HG03521 (cell line): ENCODE data around the gene NREP.
"Not testable (repeated sequence)": the region's sequence is repeated elsewhere in the genome, so short reads cannot be mapped to it uniquely, and the experiment has no call there.

Source experiments
- ATAC-seq: cut with Tn5 transposase; IDR thresholded peaks from one replicate; pipeline ENCODE4 v1.9.1; 2021; ENCODE audit warnings: mild to moderate bottlenecking, moderate library complexity; ENCODE audit not compliant: unreplicated experiment

NREP gene

GRCh38 chr5:111741278-111741677 is 15.7 kb downstream of the NREP start:
- no peak for ATAC-seq

- no peak for ATAC-seq
Measured at GRCh38 chr5:111739416-111739815, 17.6 kb downstream of the NREP start.

GRCh38 chr5:111738118-111738517 is 18.9 kb downstream of the NREP start:
- no peak for ATAC-seq

- no peak for ATAC-seq
Measured at GRCh38 chr5:111737716-111738115, 19.3 kb downstream of the NREP start.

- ATAC-seq: no peak
Measured at GRCh38 chr5:111735583-111736270, 21.3 kb downstream of the NREP start.

DNA sequence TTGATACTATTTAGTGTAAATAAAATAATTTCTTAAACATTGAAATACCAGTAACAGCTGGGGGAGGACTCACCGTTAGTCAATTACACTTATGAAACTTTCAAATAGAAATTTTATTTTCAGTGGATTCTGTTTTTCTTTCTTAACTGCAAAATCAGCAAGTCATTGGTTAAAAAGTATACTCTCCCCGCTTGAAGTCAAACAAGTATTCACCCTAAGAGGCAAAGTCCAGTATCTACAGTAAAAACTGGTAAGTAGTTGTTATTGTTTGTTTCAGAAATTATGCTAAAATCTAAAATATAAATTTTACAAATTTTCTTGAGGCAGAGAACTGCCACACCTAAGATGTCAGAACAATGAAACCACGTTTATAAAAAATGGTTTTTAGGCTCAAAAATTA is 22.4 kb downstream of the NREP start:
- no peak for ATAC-seq

GRCh38 chr5:111734013-111734412 is 23.0 kb downstream of the NREP start:
- ATAC-seq: no peak

GRCh38 chr5:111733571-111733970 is 23.4 kb downstream of the NREP start:
- ATAC-seq: no peak

DNA sequence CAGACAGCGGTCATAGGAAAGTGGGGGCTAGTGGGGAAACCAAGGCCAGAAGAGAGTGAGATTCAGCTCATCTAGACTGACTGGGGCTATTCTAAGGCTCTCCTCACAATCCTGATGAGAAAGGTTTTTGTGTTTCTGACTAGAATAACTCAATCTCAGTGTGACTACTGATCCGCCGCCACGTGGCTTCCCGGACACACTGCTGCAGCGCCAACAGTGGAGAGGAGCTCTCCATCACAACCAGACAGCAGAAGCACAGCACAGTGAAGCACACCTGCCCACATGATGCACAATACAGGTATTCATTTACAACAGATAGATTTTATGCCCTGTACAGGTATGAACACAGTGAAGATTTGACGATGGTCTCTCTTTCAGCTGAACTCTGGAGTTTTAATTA is 25.4 kb downstream of the NREP start:
- no peak for ATAC-seq

DNA sequence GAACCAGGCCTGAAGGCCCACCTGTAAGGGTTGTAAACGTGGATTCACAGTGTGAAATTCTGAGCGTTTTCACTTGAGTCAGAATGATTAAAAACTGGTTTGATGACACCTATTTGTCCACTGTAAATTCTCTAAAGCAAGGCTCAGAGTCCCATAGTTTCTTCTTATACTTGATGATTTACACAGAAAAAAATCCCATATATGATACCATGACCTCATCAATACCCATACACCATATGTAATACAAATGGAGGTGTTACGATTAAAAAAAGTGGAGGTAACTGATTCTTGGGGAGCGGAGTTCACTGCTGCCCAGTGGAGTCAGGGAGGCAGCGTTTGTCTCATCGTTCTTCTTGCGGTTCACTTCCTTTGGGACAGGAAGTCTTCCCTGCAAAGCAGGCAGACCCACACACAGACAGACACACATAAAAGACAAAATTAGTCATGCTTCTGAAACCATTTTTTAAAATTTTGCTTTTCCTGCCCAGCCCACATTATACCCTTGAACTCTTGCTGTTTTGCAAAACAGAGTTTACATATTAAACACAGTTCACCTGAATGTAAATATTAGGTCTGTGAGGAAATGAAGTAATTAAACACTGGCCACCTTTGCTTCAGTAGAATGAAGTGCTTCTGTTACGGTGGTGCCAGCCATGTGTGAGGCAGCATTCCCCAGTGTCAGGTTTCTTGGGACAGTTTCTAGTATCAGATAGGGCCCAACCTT is 26.2 kb downstream of the NREP start:
- ATAC-seq: no peak

DNA sequence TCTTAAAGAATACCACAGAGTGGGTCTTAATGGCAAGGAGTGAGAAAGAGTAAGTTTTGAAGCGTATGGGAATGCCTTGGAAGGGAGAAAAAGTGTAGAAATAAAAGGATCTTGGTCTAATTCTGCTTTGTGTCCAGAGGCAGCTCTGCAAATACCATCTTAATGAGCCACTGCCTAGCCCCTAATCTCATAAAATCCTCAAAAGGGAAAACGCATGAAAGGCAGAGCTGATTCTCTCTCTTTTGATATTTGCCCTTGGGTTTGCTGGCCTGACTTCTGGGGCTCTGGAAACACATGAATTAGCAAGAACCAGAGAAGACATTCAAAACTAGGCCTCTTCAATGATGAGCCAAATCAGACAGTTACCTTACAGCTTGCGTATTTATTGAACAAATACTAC is 28.1 kb downstream of the NREP start:
- ATAC-seq: no peak

- ATAC-seq: no peak
Measured at GRCh38 chr5:111726986-111727385, 30.0 kb downstream of the NREP start.

DNA sequence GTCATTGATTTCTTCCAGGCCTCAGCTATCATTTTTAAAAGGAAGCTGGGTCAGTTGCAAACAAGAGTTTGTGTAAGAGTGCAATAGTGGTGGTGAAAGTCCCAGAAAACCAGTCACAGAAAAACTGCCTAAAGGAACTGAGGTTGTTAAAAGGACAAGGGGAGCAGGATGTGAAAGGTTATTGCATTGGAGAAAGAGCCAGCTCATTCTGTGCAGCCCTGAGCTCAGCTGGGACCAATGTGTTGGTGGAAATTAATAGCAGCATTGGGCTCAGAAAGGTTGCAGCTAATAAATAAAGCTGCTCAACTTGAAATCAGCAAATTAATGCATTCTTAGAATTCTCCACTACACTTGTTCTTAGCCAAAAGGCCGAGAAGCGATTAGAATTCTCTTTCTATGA is 34.9 kb downstream of the NREP start:
- ATAC-seq: no peak

DNA sequence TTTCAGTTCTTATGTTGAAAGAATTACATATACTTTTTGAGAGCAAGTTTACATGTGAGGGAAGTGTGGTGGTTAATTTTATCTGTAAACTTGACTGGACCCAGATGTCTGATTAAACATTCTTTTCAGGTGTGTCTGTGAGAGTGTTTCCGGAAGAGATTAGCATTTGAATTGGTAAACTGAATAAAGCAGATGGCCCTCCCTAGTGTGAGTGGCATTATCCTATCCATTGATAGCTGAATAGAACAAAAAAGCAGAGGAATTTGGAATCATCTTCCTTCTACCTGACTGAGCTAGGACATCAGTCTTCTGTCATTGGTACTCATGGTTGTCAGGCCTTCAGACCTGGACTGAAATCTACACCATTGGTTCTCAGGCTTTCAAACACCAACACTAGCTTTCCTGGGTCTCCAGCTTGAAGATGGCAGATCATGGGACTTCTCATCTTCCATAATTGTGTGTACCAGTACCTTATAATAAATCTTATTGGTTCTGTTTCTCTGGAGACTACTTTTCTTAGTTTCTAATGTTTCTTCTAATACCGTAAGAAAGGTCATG is 36.6 kb downstream of the NREP start:
- ATAC-seq: no peak

DNA sequence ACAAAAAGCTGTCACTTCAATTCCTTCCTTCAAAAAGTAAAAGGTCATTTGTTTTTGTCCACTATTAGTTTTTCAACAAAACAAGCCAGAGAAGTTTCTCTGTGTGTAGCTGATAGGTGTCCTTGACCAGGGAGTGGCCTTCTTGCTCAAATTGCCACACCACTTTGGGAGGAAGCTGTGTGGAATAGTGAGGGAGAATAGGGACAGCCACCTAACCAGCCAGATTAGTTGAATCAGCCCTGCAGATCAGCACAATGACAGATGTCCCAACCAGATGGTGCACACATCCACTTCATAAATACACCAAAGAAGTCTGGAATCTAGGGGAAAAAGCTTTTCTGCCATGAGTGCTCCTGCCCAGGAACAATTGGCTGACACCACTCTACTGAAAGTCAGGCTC is 37.2 kb downstream of the NREP start:
- ATAC-seq: no peak

DNA sequence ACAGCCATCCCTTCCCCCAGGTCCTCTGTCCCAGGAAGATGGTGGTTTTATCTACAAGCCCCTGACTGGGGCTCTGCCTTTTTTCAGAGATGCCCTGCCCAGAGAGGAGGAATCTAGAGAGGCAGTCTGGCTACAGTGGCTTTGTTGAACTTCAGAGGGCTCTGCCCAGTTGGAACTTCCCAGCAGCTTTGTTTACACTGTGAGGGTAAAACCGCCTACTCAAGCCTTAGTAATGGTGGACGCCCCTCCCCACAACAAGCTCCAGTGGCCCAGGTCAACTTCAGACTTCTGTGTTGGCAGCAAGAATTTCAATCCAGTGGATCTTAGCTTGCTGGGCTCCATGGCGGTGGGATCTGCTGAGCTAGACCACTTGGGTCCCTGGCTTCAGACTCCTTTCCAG is 40.2 kb downstream of the NREP start:
- not testable (repeated sequence) for ATAC-seq

GRCh38 chr5:111707630-111708164 is 49.3 kb downstream of the NREP start:
- no peak for ATAC-seq

DNA sequence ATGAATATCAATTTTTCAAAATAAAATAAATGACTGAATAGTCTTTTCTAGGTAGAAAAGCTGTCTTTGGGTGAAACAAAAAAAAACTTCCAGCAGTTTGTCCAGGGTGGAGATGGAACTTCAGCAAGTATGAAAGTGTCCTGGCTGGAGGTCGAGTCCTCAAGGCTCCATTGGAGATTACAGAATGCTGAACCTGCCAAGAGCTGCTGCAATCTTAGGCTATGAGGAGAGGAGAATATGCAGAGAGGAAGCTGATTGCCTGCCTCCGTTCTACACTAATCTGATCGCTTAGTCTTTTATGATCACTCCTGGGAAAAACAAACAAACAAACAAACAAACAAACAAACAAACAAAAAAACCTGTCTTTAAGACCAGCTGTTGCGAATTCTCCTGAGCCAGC is 50.6 kb downstream of the NREP start:
- no peak for ATAC-seq

- ATAC-seq: no peak
Measured at GRCh38 chr5:111704452-111705085, 52.4 kb downstream of the NREP start.

- ATAC-seq: peak; percentile 96
Measured at GRCh38 chr5:111703662-111704061, 53.3 kb downstream of the NREP start.

DNA sequence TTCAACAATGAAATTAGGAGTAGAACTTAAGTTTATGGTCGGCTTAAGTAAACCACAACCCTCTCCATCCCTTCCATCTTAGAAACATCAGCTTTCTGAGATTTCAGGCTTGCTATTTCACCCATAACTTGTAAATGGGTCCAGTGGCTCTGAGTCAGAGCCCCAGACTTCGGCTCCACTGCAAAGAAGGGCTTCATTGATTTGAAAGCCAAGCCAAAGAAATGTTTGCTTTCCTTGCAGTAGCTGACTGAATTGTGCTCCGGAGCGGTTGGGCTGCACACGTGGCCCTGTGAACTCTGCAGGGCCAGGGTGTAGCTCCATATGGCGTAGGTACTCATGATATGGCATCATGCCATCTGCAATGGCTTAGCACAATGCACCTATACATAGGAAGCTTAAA is 57.0 kb downstream of the NREP start:
- no peak for ATAC-seq

GRCh38 chr5:111699324-111699723 is 57.7 kb downstream of the NREP start:
- ATAC-seq: no peak
